ENCODE measurements around the gene MPLKIP.
"Not testable (repeated sequence)": the region's sequence is repeated elsewhere in the genome, so short reads cannot be mapped to it uniquely, and the experiment has no call there.

MPLKIP gene

DNA sequence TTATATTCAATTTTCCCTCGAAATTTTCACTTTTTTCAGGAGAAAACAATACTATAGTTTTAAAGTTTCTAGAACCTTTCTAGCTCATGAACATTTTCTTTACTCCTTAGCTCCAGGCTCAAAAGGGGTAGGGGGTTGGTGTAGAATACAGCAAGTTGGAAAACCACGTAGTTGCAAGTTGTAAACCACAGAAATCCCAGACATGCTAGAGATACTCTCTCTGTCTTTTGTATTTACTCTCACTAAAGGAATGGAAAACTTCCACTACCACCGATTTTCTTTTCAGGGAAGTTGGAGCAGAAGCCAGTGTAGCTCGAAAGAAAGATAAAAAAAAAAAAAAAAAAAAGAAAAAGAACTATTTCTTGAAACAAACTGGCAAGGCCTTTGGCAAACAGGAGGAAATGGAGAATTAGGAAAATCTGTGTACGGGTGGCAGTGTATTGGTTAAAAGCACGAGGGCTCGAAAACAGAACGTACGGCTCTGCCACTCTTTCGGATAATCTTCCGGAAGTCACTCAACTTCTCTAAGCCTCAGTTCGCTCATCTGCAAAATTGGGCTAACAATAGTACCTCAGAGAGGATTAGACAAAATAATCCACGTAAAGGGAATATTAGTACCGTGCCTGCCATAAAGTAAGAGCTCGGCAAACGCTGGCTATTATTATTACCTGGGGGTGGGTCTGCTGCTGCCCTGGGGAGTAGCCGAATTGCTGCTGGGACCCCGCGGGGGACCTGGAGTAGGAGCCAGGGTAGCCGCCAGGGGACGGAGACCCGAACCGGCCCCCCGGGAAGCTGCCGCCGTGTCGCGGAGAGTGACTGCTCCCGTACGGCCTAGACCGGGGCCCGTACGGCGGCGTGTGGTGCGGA lies 628 bp downstream of the MPLKIP start:
- DNase-seq (ENCODE audit: low read depth in 2 of 2): no peak

DNA sequence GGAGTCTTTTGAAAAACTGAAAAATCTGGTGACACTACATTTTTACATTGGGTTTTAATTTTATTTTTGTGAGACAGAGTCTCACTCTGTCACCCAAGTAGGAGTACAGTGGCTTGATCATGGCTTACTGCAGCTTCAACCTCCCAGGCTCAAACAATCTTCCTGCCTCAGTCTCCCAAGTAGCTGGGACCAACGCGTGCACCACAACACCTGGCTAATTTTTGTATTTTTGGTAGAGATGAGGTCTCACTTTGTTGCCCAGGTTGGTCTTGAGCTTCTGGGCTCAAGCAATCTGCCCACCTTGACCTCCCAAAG lies 11.5 kb downstream of the MPLKIP start:
- no peak for DNase-seq (ENCODE audit: low read depth in 2 of 2)

DNA sequence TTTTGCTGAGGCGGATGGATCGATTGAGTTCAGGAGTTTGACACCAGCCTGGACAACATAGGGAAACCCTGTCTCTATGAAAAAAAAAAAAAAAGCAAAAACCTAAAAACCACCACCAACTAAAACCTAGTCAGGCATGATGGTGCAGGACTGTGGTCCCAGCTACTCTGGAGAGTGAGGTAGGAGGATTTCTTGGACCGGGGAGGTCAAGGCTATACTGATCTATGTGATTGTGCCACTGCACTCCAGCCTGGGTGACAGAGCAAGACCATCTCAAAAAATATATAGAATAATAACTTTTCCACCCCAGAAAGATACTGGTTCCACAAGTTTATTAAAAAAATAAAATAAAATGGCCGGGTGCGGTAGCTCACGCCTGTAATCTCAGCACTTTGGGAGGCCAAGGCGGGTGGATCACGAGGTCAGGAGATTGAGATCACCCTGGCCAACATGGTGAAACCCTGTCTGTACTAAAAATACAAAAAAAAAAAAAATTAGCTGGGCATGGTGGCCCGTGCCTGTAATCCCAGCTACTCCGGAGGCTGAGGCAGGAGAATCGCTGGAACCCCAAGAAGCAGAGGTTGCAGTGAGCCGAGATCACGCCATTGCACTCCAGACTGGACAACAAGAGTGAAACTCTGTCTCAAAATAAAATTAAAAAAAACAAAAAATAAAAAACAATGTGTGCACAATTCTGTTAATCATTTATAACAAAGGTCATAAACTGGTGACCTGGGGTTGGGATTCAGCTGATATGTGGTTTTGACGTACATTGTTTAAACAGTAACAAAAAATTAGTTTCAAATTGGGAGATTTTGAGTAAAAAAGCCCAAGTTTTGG lies 12.1 kb downstream of the MPLKIP start:
- DNase-seq (ENCODE audit: low read depth in 2 of 2): not testable (repeated sequence)

DNA sequence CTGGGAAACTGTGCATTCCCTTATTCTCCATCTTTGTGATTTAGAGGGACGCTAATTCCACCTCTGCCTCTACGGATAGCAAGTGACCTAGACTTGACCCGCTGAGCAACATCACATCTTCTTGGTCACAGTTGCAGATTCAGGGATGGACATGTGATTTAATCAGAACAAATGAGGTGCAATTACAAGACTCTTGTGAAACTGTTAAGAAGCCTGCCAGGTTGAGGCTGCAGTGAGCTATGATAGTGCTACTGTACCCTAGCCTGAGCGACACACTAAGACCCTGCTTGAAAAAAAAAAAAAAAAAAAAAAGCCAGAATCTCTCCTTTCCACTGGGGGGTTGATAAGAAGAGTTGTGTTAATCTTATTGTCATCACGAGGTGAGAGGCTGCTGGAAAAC lies 14.4 kb downstream of the MPLKIP start:
- DNase-seq (ENCODE audit: low read depth in 2 of 2): no peak

DNA sequence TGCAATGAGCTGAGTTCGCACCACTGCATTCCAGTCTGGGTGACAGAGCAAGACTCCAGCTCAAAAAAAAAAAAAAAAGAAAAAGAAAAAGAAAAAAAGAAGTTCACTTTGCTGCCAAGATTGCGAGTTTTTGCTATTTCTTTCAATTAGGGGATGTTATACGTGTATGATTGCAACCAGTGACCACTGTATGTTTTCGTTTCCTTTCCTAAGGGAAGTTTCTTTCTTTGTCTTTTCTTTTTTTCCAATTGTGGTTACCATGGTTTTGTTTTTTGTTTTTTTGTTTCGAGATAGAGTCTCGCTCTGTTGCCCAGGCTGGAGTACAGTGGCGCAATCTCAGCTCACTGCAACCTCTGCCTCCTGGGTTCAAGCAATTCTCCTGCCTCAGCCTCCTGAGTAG lies 16.2 kb downstream of the MPLKIP start:
- DNase-seq (ENCODE audit: low read depth in 2 of 2): not testable (repeated sequence)

DNA sequence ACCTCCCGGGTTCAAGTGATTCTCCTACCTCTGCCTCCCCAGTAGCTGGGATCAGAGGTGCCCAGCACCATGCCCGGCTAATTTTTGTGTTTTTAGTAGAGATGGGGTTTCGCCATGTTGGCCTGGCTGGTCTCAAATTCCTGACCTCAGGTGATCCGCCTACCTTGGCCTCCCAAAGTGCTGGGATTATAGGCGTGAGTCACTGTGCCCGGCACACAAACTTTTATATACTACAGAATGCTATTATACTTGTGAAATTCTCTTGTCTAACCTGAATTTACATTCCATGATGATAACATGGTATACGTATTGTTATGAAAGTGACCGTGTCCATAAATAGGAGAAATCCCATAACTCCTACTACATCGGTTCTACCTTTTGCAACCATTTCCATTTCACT lies 17.2 kb downstream of the MPLKIP start:
- not testable (repeated sequence) for DNase-seq (ENCODE audit: low read depth in 2 of 2)

DNA sequence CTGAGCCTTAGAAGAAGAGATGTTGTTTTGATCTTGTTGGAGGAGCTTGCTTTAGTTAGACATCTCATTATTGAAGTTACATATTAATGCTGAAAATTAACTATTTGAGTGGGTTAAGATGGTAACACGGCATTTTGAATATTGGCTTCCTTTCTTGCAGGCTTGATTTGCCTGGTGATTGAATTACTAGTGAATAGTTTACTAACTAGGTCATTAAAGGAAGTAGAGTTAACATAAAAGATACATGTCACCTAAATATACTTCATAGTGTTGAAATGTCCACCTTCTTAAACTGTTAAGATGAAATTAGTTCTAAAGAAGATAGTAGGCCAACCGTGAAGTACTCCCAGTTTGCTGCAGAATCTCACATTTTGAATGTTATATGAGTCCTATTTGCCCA lies 18.5 kb downstream of the MPLKIP start:
- no peak for DNase-seq (ENCODE audit: low read depth in 2 of 2)

DNA sequence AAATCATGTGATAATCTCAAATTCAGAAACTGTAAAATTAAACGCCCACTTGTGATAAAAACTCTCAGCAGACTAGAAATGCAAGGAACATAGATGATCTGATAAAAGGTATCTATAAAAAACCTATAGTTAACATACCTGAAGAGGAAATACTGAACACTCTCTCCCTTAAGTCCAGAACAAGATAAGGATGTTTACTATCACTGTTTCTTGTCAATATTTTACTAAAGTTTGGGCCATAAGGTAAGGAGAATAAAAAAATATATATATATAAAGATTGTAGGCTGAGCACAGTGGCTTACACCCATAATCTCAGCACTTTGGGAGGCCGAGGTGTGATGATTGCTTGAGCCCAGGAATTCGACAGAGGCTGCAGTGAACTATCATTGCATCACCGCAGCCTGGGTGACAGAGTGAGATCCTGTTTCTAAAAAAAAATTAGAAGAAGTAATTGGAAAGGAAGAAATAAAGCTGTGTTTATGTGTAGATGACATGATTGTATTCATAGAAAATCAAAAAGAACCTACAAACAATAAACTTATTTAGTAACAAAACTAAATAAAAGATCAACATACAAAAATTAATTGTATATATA lies 28.4 kb downstream of the MPLKIP start:
- DNase-seq (ENCODE audit: low read depth in 2 of 2): no peak

DNA sequence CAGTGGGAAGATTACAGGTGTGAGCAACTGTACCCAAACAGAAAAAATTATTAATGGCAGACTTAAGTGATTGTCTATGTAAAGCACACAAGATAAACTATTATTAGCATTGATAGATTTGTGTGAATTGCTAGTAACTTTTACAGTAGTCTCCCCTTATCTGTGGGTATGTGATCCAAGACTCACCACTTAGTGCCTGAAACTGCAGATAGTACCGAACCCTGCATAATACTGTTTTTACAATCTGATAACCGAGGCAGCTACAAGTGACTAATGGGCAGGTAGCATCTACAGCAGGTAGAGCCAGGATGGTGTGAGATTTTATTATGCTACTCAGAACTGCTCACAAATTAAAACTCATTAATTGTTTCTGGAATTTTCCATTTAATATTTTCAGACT lies 31.5 kb downstream of the MPLKIP start:
- DNase-seq (ENCODE audit: low read depth in 2 of 2): no peak

DNA sequence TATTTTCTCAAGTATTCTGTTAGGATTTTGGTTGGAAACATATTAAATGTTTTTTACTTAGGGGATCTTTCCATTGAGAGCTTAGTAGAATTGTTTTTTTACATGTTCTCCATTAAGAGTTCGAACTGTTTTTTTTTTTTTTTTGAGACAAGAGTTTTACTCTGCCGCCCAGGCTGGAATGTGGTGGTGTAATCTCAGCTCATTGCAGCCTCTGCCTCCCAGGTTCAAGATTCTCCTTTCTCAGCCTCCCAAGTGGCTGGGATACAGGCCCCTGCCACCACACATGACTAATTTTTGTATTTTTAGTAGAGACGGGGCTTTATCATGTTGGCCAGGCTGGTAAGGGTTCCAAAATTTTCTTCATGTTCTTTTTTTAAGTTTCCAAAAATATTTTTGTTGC lies 33.2 kb downstream of the MPLKIP start:
- DNase-seq (ENCODE audit: low read depth in 2 of 2): no peak

DNA sequence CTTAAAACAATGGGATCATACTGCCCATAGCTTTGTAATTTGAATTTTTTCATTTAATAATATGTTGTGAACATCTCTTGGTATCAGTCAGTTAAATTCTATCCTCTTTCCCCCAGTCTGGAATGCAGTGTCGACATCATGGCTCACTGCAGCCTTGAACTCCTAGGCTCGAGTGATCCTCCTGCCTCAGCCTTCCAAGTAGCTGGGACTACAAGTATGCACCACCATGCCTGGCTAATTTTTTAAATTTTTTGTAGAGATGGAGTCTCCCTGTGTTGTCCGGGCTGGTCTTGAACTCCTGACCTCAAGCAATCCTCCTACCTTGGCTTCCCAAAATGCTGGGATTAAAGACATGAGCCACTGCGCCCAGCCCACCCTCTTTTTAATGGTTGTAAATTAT lies 34.6 kb downstream of the MPLKIP start:
- DNase-seq (ENCODE audit: low read depth in 2 of 2): no peak

DNA sequence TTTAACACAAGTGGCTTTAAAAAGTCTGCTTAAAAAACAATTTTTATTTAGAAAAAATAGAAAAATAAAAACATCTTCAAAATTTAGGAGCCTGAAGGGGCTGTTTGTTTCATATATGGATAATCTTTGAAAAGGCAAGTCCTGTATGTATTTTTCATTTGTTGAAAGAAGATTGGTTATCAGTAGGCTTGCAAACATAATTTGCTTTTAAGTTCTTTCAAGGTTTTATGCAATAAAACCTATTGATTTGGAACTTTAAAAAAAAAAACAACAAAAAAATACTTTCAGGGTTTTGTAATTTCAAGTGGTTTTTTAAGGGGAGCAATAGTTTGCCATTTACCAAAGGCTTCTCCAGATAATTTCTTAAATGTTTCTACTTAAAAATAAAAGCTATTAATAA lies 35.6 kb downstream of the MPLKIP start:
- DNase-seq (ENCODE audit: low read depth in 2 of 2): no peak

DNA sequence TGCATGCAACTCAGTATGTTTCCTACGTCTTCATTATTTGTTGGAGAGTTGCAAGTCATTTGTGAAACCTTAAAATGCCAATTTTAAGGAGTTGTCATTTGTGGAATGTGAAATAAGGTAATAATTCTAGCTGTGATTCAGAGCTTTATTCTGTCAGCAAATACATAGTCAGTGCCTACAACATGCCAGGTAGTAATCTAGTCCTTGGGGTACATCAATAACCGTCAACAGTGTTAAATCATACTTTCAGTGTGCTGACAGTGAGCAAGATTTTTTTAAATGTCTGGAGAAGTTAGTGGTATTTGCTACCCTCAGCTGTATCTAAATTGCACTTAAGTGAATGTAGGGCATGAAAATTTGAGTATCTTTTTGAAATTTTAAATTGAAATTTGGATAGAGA lies 36.7 kb downstream of the MPLKIP start:
- no peak for DNase-seq (ENCODE audit: low read depth in 2 of 2)

DNA sequence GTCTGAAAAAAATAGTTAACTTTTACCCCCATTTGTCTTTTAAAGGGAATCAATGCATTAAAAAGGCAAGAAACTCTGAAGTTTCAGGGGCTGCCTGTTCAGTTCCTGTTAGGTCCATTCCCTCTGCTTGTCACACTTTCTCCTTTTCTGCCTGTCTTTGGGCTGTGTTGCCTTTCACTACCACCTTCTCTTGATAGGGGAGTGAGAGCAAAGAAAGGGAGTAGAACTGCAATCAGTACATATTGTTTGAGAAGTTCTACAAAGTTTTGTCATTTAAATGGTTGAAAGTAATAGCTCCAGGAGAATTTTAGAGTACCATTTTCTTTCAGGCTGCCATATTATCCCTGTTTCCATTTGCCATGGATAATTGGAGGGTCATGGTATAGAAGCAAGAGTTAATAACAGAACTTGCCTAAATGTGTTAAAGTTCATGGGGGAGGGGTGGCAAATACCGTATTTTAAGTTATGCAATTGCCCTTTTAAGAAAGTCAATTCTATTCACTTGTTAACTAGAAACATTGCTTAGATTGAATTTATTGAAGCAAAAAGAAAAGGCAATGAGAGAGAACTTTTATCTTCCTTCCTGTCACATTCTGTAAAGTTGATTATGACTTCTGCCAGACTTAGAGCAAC lies 38.6 kb downstream of the MPLKIP start:
- DNase-seq (ENCODE audit: low read depth in 2 of 2): no peak

DNA sequence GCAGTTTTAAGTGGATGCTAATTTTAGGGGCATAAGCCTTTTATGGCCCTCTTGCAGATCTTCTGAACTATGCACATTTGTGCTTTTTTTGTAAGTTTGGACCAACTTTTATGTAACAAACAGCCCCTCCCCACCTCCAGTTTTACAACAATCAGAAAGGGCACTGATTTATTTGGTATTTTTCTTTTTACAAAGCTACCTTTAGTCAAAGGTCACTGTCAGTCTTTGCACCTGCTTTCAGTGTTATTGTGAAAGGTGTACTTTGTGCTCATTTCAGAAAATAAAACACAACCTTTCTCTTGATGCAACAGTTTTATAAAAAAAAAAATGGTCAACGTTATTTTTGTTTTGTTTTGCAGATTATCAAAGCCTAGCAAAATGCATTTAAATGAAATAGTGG lies 39.2 kb downstream of the MPLKIP start:
- DNase-seq (ENCODE audit: low read depth in 2 of 2): no peak

DNA sequence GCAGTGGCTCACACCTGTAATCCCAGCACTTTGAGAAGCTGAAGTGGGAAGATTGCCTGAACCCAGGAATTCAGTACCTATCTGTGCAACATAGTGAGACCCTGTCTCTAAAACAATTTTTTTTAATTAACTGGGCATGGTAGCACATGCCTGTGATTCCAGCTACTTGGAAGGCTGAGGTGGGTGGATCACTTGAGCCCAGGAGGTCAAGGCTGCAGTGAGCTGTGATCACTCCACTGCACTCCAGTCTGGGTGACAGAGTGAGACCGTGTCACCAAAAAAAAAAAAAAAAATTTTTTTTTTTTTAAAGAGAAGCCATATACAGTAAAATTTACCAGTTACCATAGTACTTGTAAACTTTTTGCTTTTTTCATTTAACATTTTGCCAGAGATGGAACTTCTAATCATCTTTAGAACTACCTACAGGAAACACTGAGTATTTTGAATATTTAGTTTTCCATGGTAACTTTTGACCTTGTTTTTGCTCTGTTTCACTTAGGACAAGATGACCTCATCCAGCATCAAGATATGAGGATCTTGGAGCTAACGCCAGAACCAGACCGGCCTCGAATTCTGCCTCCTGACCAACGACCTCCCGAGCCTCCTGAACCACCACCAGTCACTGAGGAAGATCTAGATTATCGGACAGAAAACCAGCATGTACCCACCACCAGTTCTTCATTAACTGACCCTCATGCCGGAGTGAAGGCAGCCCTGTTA lies 40.6 kb downstream of the MPLKIP start:
- DNase-seq (ENCODE audit: low read depth in 2 of 2): no peak

DNA sequence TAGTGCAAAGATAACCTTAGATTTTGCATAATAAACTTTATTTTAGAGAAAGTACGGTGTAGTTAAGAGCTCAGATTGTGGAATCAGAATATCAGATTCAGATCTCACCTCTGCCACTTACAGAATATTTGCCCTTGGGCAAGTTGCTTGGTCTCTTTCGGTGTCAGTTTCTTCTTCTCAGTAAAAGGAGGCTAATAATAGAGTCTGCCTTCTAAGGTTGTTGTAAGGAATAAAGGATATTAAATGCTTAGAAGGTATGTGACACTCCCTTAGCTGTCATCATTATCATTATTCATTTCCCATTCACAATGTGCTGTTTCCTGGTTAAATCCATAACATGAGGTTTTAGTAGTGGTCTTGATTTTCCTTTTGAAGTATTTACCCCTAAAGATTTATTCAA lies 42.2 kb downstream of the MPLKIP start:
- no peak for DNase-seq (ENCODE audit: low read depth in 2 of 2)

DNA sequence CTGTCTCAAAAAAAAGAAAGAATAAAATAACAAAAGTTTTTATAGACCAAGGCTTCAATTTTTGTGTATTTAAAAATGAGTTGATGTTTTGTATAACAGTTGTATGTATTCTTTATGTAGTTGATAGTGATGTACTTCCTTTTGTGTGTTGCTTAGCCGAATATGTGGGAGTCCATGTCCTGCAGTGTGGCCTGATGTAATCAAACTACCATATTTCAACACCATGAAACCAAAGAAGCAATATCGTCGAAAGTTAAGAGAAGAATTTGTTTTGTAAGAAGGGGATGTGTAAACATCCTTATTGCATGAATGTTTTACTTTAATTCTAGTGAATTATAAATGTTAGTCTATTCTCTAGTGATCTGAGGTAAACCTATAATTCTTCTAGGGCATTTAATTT lies 56.6 kb downstream of the MPLKIP start:
- DNase-seq (ENCODE audit: low read depth in 2 of 2): no peak
